ENCODE measurements around the gene HECTD3. TPM values are rescaled to one million over a fixed set of nuclear protein-coding genes. Genes with fewer than 3 reads are reported as not detected.

HECTD3 gene
- total RNA-seq (2014; rRNA removed; shearing (Covaris generic)), result 14.0 and 17.1 TPM in 2 replicates

GRCh38 chr1:45010855-45011811 lies at the start of gene HECTD3:
TSS of gene HECTD3 (minus strand) at chr1:45011324. CDS start at chr1:45011257, 67 bp downstream.
- DNase-seq (ENCODE audit: low read depth), result peak; percentile 84

DNA sequence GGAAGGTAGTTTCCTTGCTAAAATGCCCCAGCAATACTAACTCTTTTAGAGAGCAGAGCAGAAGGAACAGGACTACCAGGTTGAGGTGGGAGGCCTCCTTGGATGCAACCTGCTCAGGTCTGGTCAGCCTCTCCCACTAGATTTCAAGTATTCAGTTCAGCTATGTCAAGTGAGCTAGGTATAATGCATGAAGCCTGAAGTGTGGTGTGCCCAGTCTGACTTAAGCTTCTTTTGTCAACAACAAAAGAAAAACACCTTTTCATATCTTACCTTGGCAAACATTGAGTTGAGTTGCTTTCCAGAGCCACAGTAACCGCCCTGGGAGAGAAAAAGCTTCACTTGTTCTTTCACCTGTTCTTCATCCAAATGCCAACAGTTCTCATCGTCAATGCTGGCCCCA lies 48.7 kb upstream of the HECTD3 start:
- no peak for DNase-seq (ENCODE audit: low read depth)

- no peak for DNase-seq (ENCODE audit: low read depth)
Measured at GRCh38 chr1:45057542-45057941, 46.4 kb upstream of the HECTD3 start.

- no peak for DNase-seq (ENCODE audit: low read depth)
Measured at GRCh38 chr1:45051005-45051772, 40.1 kb upstream of the HECTD3 start.

- no peak for DNase-seq (ENCODE audit: low read depth)
Measured at GRCh38 chr1:45047032-45047431, 35.9 kb upstream of the HECTD3 start.

DNA sequence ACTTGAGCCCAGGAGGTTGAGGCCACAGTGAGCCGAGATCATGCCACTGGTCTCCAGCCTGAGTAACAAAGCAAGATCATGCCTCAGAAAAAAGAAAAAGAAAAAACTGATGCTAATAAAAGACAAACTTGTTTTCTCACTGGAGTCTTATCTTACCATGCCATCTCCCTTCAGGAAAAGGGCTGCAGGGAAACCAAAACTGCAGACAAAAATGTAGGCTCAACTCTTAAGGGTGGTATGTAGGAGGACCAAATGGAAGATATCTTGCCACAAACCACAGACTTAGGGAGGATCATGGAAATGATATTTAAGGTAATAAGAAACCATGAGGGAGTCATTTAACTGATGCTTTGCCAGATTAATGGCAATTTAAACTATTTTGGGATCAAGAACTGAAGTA lies 33.8 kb upstream of the HECTD3 start:
- DNase-seq (ENCODE audit: low read depth), result no peak

DNA sequence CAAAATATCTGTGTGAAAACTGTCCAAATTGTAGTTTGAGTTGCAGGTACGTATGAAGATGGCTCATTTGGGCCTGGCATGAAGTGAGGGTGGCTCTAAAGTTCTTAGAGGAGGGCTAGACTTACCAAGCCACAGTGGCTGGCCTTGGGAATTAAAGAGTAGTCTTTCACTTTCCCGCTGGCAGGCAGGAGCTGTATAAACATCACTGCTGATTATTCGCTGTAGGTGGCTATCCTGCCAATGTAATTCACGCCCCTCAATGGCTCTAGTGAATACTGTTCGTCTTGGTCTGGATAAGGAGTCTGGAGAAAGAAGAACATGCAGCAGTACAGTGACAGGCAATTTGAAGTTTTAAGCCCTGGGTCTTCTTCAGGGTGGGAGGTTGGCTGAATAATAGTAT lies 32.0 kb upstream of the HECTD3 start:
- DNase-seq (ENCODE audit: low read depth), result no peak

DNA sequence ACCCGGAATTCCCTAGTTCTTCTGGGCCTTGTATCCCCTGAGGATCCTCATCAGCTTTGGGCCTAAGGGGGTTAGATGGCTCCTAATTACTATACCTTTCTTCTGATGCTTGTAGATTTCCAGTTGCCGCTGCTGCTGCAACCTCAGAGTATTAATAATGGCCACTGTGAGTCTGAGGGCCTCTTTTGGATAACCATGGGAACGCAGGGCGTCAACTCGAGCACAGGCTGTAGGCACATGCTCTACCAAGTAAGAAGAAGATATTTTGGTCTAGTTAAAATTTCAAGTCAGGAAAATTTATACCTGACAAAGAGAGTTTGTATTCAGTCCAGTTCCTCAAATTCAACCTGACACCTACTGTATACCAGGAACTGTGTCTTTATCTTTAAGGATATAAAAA lies 29.2 kb upstream of the HECTD3 start:
- no peak for DNase-seq (ENCODE audit: low read depth)

DNA sequence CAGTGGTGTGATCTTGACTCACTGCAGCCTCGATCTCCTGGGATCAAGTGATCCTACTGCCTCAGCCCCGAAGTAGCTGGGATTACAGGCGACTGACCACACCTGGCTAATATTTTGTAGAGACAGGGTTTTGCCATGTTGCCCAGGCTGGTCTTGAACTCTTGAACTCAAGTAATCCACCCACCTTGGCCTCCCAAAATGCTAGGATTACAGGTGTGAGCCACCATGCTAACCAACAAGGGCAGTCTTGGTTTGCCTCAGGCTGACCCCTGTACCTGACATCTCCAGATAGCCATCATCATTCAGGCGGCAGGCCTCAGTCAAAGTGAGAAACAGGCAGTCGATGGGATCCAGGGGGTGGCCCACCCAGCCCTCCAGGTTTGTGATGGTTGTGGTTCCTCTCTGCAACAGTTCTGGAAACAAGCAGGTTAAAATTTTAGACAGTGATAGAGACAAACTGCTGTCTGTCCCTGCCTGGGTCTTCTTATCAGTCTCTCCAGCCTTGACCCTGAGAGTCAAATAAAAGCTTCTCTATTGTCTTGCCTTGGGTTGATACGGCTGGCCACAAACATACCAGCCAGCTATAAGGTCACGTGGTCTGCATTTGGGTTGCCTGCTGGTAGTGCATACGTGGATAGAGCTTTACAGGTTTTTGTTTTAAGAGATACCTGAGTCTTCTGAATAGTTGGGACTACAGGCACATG lies 27.7 kb upstream of the HECTD3 start:
- no peak for DNase-seq (ENCODE audit: low read depth)

DNA sequence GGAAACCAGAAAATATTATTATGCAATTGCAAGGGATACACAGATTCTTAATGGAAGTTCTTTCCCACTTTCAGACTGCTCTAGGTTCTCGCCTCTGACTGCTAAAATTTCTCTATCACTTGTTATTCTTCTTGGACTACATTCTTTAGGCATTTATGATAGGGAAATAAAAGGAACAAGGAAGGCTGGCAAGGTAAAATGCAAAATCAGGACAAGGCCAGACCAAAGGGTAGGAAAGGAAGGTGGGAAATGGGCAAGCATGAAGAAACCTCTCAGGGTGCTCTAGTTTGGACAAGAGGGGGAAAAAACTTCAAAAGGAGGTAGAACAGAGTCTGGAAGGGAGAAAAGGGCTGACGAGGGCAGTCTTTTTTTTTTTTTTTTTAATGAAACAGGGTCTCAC lies 27.1 kb upstream of the HECTD3 start:
- no peak for DNase-seq (ENCODE audit: low read depth)

DNA sequence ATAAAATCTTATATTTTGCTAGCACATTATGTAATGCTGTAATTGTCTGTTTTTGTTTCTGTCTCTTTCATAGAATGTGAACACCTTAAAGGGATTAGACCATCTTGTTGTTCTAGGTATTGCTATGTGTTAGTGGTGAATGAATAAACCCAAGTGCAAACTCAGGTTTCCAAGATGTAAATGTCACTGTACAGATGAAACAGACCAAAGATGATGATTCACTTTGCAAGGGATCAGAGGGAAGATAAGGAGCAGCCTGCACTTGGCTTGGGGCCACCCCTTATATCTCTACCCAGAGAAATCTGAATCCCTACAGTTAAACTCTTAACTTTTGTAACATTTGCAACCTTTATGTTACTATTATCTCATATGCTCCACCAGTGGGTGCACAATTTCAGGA lies 26.3 kb upstream of the HECTD3 start:
- peak; percentile 45 for DNase-seq (ENCODE audit: low read depth)

DNA sequence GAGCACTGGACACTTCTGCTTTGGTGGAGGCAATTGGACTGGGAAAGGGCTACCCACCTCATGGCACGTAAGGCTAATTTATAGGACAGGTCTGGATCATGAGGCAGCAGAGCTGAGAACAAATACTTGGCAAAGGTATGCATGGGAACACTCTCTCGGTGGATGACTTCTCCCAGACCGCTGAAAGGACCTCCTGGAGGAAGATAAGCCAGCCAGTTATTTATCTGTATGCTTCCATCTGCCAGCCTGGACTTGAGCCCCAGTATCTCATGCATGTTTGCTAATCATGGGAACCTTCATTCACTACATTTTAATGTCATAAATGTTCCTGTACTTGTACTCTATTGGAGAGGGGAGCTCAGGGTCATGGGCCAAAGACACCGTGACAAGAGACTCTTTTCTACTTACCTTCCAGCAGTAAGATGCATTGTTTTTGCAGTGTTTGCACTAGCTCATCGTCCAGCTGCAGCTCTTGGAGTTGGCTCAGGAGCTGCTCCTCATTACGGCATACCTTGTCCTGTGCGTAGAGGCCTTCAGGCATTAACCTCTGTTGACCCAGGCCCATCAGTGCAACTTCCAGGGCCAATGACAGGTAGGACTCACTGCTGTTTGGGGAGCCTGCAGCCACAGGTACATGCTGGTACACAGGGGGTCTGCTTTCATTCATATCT lies 24.6 kb upstream of the HECTD3 start:
- DNase-seq (ENCODE audit: low read depth), result no peak

GRCh38 chr1:45033356-45033755 lies 22.2 kb upstream of the HECTD3 start:
- DNase-seq (ENCODE audit: low read depth), result no peak

GRCh38 chr1:45032837-45033236 lies 21.7 kb upstream of the HECTD3 start:
- no peak for DNase-seq (ENCODE audit: low read depth)

DNA sequence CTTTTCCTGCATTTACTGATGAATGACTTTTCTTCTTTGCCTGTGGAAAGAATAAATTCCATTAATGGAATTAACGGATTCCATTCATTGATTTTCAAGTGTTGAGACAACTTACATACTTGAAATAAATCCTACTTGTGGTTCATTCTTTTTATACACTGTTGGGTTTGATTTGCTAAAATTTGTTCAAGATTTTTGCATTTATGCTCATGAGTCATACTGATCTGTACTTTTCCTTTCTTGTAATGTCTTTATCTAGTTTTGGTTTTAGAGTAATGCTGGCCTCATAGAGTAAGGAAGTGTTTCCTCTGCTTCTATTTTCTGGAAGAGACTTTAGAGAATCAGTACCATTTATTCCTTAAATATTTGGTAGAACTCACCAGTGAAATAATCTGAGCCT lies 15.3 kb upstream of the HECTD3 start:
- DNase-seq (ENCODE audit: low read depth), result no peak

DNA sequence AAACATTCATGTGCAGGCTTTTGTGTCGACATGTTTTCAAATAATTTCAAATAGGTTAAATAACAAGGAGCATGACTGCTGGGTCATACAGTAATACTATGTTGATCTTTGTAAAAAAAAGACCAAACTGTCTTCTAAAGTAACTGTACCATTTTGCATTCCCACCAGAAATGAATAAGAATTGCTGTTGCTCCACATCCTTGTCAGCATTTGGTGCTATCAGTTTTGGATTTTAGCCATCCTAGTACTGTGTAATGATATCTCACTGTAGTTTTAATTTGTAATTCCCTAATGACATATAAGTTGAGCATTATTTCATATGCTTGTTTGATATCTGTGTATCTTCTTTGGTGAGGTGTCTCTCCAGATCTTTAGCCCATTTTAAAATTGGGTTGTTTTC lies 12.5 kb upstream of the HECTD3 start:
- DNase-seq (ENCODE audit: low read depth), result no peak

- peak; percentile 73 for DNase-seq (ENCODE audit: low read depth)
Measured at GRCh38 chr1:45018599-45019230, 7.6 kb upstream of the HECTD3 start.

DNA sequence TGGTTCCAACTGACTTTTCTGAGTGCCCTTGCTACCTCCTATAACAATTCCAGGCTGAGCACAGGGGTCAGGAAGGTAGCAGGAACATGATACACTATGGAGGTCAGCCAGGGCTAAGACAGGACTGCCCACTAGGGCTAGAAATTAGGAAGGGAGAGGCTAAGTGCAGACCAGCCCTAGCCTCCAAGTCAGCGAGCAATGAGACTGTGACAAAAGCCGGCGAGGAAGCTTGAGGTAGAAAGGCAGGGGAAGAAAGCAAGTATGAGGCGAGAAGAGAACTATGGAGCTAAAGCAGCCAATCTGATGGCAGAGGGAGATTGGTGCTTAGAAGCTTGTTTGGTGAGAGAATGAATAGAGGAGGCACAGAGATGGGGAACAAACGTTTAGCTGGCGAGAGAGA lies 5.6 kb upstream of the HECTD3 start:
- DNase-seq (ENCODE audit: low read depth), result no peak

DNA sequence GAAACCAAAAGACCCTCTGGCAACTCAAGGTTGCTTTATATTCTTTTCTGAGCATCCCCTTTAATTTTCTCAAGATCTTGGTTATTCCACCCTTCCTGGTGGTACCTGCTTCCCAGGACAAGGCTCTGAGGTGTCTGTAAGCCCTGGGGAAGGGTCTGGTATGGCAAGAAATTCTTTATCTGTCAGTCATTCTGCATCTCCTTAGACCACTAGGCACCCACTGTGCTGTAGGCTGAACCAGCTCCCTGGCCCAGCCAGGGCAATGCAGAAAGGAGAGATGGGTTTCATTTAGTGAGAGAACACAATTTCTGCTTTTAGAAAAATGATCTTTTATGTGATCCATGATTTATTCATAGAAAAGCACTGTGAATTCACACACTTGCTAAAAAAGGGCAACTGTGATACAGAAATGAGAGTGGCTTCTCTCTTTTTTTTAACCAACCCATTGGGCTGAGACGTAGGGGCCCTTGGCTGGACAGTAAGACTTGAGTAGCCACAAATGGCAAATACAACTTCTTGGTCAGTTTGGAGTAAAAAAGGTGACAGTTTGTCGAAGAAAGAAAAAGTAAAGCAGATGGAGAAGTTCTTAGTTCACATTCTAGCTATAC lies 5.1 kb upstream of the HECTD3 start:
- no peak for DNase-seq (ENCODE audit: low read depth)

- DNase-seq (ENCODE audit: low read depth), result no peak
Measured at GRCh38 chr1:45015683-45016082, 4.6 kb upstream of the HECTD3 start.

Data from Daoy (cell line).